ENCODE data around the gene VIM.

- TF ChIP-seq MXI1 (IDR thresholded peaks at IDR 0.05; ENCODE audit: borderline replicate concordance, low read depth, low read length) (no peak), POLR2A (IDR thresholded peaks at IDR 0.05; ENCODE audit: low read depth, low read length) (no peak)
Measured at GRCh38 chr10:17229717-17229966, 1.6 kb downstream of the VIM start.

Measured in IMR-90 (cell line).